GM12864 (cell line): ENCODE results near the gene PROZ.
"Not testable (repeated sequence)": the region's sequence is repeated elsewhere in the genome, so short reads cannot be mapped to it uniquely, and the experiment has no call there.

Experiments used
- DNase-seq: peaks from one replicate; pipeline ENCODE4 v3.0.0-alpha.2; 2011; ENCODE audit warnings: low read depth
- H3K4me3 ChIP-seq: 2 replicates; pipeline ENCODE4 v1.5.1; 2011; ENCODE audit warnings: mild to moderate bottlenecking, low read depth, low read length, control low read depth
- CTCF ChIP-seq: IDR thresholded peaks from 2 replicates; pipeline ENCODE4 v1.5.1; 2011; ENCODE audit warnings: low read depth, mild to moderate bottlenecking, moderate library complexity, low read length, control low read depth, inconsistent platforms; ENCODE audit errors: missing control alignments

PROZ gene

GRCh38 chr13:113157929-113158747, at the start of gene PROZ:
TSS of gene PROZ (plus strand) at chr13:113158648. CDS start at chr13:113158661, 13 bp downstream.
- DNase-seq: no peak
- H3K4me3 ChIP-seq: no peak within 1 kb of the TSS
- no peak for TF ChIP-seq CTCF

GRCh38 chr13:113109151-113110047, 49.0 kb upstream of the PROZ start:
- no peak for TF ChIP-seq CTCF
- no peak overlapping the region for H3K4me3 ChIP-seq
- no peak for DNase-seq

GRCh38 chr13:113110048-113110851, 48.2 kb upstream of the PROZ start:
- no peak for DNase-seq
- H3K4me3 ChIP-seq: no peak overlapping the region
- TF ChIP-seq CTCF: no peak

- TF ChIP-seq CTCF: no peak
- H3K4me3 ChIP-seq: no peak overlapping the region
- no peak for DNase-seq
These were observed 47.6 kb upstream of the PROZ start for GRCh38 chr13:113110852-113111315.

GRCh38 chr13:113111821-113112220, 46.6 kb upstream of the PROZ start:
- DNase-seq, H3K4me3 ChIP-seq: not testable (repeated sequence)

GRCh38 chr13:113112475-113112874, 46.0 kb upstream of the PROZ start:
- not testable (repeated sequence) for DNase-seq, H3K4me3 ChIP-seq

- no peak overlapping the region for H3K4me3 ChIP-seq
- no peak for DNase-seq
- TF ChIP-seq CTCF: no peak
These were observed 45.3 kb upstream of the PROZ start for GRCh38 chr13:113112893-113113845.
